Ascending aorta (tissue), 2 donors: ENCODE measurements around the gene ZNF524. TPM values are rescaled to one million over a fixed set of nuclear protein-coding genes. Genes with fewer than 3 reads are reported as not detected.

Source experiments
- DNase-seq, 2 donors: peaks; one replicate each; pipeline ENCODE4 v3.0.0-alpha.2; 2019; ENCODE audit warnings: low spot score in 2 of 2
- H3K27ac ChIP-seq, 2 donors: fragments of 200-600 bp; sonication (generic); one replicate each; pipeline ENCODE4 v1.5.1; 2016 to 2017; ENCODE audit warnings: mild to moderate bottlenecking in 1 of 2
- H3K27me3 ChIP-seq: fragments of 200-600 bp; sonication (generic); one replicate; pipeline ENCODE4 v1.5.1; 2017
- H3K36me3 ChIP-seq, 2 donors: fragments of 200-600 bp; sonication (generic); one replicate each; pipeline ENCODE4 v1.5.1; 2016
- H3K4me1 ChIP-seq, 2 donors: fragments of 200-600 bp; sonication (generic); one replicate each; pipeline ENCODE4 v1.5.1; 2016 to 2017; ENCODE audit warnings: mild to moderate bottlenecking in 1 of 2
- H3K4me3 ChIP-seq, 2 donors: fragments of 200-600 bp; sonication (generic); one replicate each; pipeline ENCODE4 v1.5.1; 2016 to 2017; ENCODE audit warnings: mild to moderate bottlenecking in 1 of 2
- H3K9me3 ChIP-seq, 2 donors: fragments of 200-600 bp; sonication (generic); one replicate each; pipeline ENCODE4 v1.5.1; 2016
- intact Hi-C: fragments of 100-400 bp; cut with DNase I; formaldehyde crosslinking; loops from one replicate; pipeline ENCODE4 v1.15.1; 2023
- total RNA-seq: library from RNA; depleted of rRNA; stranded (reverse); fragments of >200 nt; gene quantifications from one replicate; pipeline ENCODE4 v1.1.0, GENCODE V29; 2016
- TF ChIP-seq, protein P1 (sequence below), 3 experiments: fragments of 200-600 bp in 2 of 3; fragments of 450-650 bp in 1 of 3; sonication (generic) in 2 of 3; IDR thresholded peaks; one replicate each; pipeline ENCODE4 v1.5.1; 2016 to 2019; ENCODE audit warnings: antibody characterized with exemption in 3 of 3, mild to moderate bottlenecking in 1 of 3, moderate library complexity in 1 of 3

Gene ZNF524
- total RNA-seq, 1 donor from 2014 or later: 28.6 TPM

DNA sequence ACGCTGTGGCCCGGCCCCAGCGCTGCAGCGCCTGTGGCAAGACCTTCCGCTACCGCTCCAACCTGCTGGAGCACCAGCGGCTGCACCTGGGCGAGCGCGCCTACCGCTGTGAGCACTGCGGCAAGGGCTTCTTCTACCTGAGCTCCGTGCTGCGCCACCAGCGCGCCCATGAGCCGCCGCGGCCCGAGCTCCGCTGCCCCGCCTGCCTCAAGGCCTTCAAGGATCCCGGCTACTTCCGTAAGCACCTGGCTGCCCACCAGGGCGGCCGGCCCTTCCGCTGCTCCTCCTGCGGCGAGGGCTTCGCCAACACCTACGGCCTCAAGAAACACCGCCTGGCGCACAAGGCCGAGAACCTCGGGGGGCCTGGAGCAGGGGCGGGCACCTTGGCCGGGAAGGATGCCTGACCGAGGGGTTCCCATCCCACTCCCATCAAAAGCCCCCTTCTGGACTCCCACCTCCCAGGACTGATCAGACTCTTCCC, 16.3 kb downstream of the ZNF524 start:
- Histone ChIP-seq H3K4me3 (no peak overlapping the region), H3K27me3 (no peaks in the 10 kb centered on the region), H3K27ac (no peak overlapping the region), H3K36me3 (peaks cover 34 to 36% of the 10 kb centered on the region in 2 donors), H3K4me1 (no peaks in the 10 kb centered on the region), H3K9me3 (no peaks in the 10 kb centered on the region)
- intact Hi-C loops: no loop called here
- DNase-seq: no peak
- TF ChIP-seq, protein P1, sequence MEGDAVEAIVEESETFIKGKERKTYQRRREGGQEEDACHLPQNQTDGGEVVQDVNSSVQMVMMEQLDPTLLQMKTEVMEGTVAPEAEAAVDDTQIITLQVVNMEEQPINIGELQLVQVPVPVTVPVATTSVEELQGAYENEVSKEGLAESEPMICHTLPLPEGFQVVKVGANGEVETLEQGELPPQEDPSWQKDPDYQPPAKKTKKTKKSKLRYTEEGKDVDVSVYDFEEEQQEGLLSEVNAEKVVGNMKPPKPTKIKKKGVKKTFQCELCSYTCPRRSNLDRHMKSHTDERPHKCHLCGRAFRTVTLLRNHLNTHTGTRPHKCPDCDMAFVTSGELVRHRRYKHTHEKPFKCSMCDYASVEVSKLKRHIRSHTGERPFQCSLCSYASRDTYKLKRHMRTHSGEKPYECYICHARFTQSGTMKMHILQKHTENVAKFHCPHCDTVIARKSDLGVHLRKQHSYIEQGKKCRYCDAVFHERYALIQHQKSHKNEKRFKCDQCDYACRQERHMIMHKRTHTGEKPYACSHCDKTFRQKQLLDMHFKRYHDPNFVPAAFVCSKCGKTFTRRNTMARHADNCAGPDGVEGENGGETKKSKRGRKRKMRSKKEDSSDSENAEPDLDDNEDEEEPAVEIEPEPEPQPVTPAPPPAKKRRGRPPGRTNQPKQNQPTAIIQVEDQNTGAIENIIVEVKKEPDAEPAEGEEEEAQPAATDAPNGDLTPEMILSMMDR (IDR thresholded peaks at IDR 0.05): no peak

DNA sequence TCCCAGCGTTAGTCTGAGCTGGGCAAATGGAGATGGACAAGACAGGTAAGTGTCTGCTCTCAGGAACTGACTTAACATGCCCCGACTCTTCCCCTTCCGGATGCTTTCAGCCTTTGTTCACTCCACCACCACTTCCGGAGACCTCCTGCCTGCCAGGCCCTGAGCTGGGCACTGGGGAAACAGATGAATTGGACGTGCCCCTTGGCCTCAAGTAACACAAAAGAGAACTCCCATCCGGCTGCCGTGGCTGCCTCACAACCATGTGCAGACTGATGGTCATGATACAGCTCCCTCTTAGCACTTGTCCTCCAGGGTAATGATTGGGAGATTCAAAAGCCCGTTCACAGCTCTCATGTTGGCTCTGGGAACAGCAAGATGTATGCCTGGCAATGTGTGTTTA, 17.3 kb downstream of the ZNF524 start:
- intact Hi-C loops: no loop called here
- Histone ChIP-seq H3K36me3 (peaks cover 34 to 45% of the 10 kb centered on the region in 2 donors), H3K27ac (no peak overlapping the region), H3K4me1 (no peaks in the 10 kb centered on the region), H3K27me3 (no peaks in the 10 kb centered on the region), H3K4me3 (no peak overlapping the region), H3K9me3 (no peaks in the 10 kb centered on the region)
- TF ChIP-seq, protein P1 (IDR thresholded peaks at IDR 0.05): no peak
- DNase-seq: no peak

DNA sequence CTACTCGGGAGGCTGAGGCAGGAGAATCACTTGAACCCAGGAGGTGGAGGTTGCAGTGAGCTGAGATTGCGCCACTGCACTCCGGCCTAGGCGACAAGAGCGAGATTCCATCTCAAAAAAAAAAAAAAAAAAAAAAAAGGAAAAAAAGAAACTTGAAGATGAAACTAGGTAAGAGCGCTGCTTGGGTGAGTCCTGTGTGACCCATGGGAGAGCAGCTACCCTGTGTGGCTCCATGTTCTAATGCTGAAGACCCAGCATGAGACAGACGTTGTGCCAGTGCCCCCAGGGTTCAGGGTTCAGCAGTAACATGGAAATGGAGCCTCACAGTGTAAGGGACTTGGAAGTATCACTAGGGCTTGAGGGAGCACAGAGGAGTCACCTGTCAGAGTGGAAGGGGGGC, 18.3 kb downstream of the ZNF524 start:
- TF ChIP-seq, protein P1 (IDR thresholded peaks at IDR 0.05): no peak
- no peak for DNase-seq
- Histone ChIP-seq H3K9me3 (no peaks in the 10 kb centered on the region), H3K4me3 (no peak overlapping the region), H3K27ac (no peak overlapping the region), H3K36me3 (peaks cover 34 to 48% of the 10 kb centered on the region in 2 donors), H3K27me3 (no peaks in the 10 kb centered on the region), H3K4me1 (no peaks in the 10 kb centered on the region)
- intact Hi-C loops: no loop called here

GRCh38 chr19:55619286-55619685, 19.2 kb downstream of the ZNF524 start:
- Histone ChIP-seq H3K9me3 (no peaks in the 10 kb centered on the region), H3K27ac (no peak overlapping the region), H3K4me1 (no peaks in the 10 kb centered on the region), H3K36me3 (peaks cover 31 to 44% of the 10 kb centered on the region in 2 donors), H3K4me3 (no peak overlapping the region), H3K27me3 (no peaks in the 10 kb centered on the region)
- no peak for DNase-seq
- TF ChIP-seq, protein P1 (IDR thresholded peaks at IDR 0.05): no peak
- intact Hi-C loops: no loop called here

DNA sequence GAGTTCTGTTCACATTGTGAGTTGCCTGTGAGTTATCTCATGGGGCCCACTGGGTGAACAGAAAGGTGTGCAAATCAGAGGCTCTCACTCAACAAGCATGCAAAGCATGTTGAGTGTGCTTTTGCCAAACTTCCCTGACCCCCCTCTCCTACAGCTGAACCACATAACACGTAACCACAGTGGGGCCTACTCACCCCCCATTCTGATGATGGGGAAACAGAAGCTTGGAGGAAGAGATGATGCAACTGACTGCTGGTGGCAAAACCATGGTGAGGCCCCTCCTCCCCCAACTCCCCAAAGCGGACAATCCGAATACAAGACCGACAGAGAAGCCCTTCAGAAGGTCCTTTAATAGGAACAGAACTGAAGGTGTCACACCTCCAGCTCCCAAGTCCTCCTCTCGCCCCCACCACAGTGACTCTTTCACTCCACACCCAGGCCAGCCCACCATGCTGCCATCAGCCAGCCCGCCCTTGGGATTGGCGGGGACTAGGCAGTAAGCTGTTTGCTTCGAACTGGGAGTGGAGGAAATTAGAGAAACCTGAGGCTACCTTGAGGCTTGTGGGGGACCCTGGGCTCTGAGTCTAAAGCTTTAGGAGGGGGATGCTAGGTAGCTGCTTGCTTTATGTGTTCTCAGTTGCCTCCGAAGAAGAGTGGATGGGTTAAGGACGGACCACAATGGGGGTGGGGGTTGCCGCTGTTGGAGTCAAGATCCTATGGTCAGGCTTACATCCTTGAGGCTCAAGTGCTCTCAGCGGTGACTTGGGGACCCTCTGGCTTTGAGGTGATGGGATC, 20.5 kb downstream of the ZNF524 start:
- H3K27ac ChIP-seq: no peak overlapping the region
- no peak for DNase-seq
- intact Hi-C loops: loop anchor here (5.0 kb wide), 1 partner anchor 158 kb away; the partner anchor contains the start of genes C19orf85 and ISOC2
- no peak overlapping the region for H3K4me3 ChIP-seq
- H3K36me3 ChIP-seq: peaks cover 22 to 35% of the 10 kb centered on the region in 2 donors
- peaks cover 0 to 5% of the 10 kb centered on the region in 2 donors for H3K4me1 ChIP-seq
- TF ChIP-seq, protein P1 (IDR thresholded peaks at IDR 0.05): no peak
- no peaks in the 10 kb centered on the region for H3K9me3 ChIP-seq
- H3K27me3 ChIP-seq: no peaks in the 10 kb centered on the region
